Ramos (cell line): ENCODE data around the gene COMMD7.
"Not testable (repeated sequence)": the region's sequence is repeated elsewhere in the genome, so short reads cannot be mapped to it uniquely, and the experiment has no call there.

Experiments
- in situ Hi-C: fragments of 300-500 bp; cut with MboI; formaldehyde crosslinking; loops from one replicate; pipeline ENCODE4 v1.14.3; 2022; ENCODE audit warnings: low sequenced_read_pairs; ENCODE audit not compliant: unreplicated experiment

Gene COMMD7

DNA sequence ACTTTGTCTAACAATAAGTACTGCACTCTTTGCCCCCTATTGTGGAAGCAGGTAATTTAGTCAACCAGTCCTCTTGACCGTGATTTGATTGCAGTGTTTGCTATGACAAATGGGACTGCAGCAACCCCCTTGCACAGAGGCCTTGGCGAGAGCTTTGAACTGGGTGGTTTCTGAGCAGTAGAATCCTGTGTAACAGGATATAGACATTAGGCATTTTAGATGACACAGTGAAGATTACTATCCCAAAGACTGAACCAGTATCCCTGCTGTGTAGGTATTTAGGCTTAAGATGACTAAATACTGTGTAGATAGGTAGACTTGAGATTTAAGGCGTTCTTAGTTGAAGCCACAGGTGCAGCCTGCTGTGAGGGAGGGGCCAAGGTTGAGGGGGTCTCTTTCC is 28.8 kb upstream of the COMMD7 start:
- in situ Hi-C loops = no loop called here

DNA sequence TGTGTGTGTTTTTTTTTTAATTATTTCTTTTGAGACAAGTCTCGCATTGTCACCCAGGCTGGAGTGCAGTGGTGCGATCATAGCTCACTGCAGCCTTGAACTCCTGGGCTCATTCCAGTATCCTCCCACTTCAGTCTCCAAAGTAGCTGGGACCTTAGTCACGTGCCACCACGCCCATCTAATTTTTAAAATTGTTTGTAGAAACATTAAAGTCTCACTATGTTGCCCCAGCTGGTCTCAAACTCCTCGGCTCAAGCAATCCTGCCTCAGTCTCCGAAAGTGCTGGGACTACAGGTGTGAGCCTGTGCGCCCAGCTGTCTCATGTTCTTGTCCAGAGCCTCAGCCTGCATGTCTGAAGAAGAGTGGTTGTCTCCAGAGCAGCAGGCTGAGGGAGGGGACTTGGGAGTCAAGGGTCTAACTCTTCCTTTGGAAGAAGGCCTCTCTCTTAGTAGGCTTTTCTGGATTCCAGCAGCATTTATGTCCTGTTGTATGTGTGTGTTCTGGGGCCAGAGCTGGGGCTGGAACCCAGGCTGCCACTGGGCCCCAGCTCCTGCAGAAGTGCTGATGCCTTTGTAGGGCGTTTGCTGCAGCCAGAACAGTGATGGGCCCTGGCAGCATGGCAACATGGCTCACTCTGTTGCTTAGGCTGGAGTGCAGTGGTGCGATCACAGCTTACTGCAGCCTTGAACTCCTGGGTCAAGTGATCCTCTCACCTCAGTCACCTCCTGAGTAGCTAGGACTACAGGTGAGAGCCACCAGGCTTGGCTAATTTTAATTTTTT is 24.3 kb upstream of the COMMD7 start:
- in situ Hi-C loops = no loop called here

DNA sequence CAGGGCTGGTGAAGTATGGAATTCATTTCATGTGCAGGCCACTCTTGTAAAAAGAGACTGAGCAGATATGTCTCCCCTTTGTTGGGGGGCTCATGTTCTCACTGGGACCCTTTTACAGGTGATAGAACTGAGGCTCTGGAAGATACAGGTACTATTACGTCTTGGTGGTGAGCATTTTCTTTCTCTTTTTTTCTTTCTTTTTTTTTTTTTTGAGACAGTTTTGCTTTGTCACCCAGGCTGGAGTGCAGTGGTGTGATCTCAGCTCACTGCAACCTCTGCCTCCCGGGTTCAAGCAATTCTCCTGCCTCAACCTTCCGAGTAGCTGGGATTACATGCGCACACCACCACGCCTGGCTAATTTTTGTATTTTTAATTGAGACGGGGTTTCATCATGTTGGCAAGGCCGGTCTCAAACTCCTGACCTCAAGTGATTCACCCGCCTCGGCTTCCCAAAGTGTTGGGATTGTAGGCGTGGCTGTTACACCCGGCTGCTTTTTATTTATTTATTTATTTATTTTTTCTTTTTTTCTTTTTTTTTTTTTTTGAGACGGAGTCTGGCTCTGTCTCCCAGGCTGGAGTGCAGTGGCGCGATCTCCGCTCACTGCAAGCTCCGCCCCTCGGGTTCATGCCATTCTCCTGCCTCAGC is 22.1 kb upstream of the COMMD7 start:
- in situ Hi-C loops = not testable (repeated sequence)

DNA sequence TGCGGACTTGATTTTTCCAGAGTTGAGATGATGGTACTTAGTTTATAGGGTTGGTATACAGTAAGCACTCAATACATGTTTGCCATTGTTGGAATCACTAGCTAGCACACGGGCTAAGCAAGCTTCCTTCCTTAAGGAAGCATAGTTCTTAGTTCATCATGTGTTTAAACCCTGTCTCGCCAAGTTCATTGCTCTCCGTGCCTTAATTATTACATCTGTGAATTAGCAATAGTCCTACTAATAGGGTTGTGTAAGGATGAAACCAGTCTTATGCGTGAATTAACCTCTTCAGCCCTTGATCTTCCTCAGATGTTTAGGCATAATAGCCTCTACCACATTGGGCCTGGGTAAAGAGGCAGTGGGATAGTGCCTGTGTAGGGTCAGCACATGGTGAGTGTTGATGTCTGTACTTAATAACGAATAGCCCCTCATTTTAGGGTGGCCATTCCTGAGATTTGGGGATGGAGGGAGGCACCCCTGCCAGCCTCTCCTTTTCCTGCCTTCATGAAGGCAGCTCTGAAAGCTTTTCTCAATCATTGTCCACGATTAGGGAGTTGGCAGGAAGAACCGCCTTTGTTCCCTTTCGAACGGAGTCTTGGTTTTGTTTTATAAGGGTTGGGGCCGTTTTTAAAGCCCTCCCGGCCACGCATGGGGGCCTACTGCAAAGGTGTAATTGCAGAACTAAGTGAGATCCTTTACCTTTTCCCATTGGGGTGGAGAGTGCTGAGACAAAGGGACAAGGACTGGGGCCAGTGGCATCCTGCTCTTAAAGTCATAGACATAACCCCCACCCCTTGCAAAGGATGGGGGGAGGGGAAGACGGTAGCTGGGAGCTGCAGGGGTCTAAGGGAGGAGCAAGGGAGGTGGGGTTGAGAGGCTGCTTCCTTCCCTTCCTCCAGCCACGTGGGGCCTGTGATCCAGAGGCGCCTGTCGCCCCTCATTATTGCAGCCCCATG is 21.0 kb upstream of the COMMD7 start:
- in situ Hi-C loops = no loop called here

DNA sequence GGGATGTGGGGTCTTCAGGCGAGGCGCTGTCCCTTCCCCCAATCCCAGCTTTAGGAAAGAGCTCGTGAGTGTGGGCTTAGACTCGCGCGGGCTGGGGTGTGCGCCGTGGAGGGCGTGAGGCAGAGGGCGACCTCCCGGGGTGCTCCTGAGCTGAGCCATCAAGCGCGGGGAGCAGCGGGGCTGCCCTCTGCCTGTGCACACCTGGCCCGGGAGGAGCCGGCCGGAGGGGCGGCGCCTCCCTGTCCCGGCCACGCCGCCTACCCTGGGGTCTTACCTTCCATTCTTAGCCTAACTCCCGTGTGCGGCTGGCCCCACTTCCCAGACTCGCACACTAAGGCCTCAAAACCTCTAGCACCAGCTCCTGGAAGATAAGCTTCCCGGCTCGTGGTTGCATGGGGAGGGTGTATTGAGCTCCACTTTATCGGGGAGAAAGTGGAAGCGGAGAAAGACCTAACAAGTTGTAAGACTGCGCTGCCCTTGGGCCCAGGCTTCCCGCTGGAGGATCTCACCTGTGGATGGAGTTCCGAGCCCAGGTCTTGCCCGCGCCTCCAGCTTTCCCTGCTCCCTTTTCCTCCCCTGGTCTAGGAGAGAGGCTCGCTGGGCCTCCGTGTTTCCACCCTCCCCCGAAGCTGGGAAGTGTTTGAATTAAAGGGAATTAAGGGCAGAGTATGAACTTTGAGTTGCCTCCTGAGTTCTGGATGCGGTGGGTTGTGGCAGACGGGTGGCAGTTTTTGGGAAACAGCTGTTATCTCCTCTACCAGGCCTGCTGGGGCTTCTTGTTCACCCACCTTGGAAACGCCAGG is 20.1 kb upstream of the COMMD7 start:
- in situ Hi-C loops = no loop called here

DNA sequence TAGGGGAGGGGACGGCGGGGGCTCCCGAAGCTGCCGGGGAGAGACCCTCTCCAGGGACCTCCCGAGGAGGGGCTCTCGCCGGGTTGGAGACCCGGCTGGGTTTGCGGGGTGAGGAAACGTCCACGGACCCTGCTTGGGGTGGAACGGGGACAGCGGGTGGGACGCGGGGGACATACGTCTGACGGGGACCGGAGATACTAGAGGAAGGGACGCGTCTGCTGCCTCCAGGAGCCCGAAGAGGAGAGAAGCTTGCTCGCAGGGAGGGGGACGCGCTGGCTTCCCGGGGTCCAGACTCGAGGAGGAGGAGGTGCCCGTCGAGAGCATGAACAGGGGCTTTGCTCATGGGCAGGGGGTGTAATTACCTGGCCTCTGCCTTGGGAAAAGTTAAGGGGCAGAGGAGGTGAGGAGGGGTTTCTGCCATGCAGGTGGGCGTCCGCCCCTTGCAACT is 19.5 kb upstream of the COMMD7 start:
- in situ Hi-C loops = no loop called here

DNA sequence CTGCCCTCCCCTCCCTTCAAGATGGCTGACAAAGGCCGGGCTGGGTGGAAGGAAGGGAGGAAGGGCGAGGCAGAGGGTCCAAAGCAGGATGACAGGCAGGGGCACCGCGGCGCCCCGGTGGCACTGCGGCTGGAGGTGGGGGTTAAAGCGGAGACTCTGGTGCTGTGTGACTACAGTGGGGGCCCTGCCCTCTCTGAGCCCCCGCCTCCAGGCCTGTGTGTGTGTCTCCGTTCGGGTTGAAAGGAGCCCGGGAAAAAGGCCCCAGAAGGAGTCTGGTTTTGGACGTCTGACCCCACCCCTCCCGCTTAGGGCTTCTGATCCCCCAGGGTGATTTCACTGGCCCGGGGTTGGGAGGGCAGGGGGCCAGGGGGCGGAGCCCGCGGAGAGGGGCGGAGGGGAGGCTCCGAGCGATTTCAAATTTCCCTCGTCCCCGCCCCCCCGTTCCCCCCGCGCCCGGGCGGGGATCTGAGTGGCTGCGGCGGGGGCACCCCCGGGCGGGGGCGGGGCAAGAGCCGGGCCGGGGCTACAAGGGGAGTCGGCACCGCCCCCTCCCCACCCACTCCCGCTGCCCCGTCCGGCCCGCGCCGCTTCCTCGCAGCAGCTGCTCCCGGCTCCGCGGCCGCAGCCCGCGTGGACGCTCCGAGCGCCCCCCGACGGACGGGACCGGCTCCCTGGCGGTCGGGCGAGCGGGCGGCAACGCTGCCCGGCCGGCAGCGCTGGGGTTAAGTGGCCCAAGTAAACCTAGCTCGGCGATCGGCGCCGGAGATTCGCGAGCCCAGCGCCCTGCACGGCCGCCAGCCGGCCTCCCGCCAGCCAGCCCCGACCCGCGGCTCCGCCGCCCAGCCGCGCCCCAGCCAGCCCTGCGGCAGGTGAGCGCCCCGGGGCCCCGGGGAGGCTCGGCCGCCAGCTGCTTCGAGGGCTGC is 18.8 kb upstream of the COMMD7 start, which contains the start of gene DNMT3B:
Gene DNMT3B, plus strand, starts transcription at position 555 of the 923 bp plus-strand sequence. CDS start 17,939 bp downstream, outside the sequence.
- in situ Hi-C loops = no loop called here

DNA sequence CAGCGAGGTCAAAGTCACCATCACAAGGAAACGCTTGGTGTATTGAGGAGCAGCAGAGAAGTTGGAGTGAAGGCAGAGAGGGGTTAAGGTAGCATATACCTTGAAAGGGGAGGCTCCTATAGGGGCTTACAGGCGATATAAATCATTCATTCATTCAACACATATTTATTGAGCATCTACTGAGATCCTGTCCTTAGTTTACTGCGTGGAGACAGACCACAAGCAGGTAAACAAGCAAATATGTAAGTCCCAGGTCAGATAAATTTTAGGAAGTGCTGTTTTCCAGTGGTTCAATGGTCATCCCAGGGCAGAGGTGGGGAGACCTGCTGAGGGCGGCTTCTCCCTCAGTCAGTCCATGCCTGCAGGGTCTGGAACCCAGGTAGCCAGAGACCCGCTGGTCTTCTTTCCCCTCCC is 18.2 kb upstream of the COMMD7 start:
- in situ Hi-C loops = no loop called here

DNA sequence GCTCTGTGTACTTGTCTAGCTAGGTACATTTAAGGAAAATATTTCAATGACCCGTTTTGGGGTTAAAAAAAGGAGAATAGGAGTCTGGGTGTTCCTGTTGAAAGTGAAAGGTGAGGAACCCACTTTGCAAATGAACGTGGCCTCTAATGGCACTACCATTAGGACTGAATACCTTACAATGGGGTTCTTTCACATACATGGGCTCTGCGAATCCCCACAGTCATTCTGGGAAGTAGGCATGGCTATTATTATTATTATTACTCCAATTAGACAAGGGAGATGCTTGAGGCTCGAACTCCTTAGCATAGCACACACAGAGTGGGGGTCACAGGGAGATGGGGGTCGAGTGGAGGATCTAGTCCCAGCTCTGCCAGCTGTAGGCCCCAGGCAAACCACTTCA is 12.9 kb upstream of the COMMD7 start:
- in situ Hi-C loops = no loop called here

DNA sequence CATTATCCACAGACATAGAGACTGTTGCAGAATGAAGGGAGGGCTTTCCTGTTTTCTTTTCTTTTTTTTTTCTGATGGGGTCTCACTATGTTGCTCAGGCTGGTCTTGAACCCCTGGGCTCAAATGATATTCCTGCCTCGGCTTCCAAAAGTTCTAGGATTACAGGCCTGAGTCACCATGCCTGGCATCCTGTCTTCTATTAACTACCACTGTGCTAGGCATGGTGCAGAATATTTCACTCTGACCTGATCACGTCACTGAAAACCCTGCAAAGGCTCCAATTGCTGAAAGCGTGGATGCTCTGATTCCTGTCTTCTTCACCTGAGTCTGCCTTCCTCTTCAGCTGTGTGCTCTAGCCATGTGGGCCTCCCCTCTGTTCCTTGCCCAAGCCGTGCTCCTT is 10.5 kb upstream of the COMMD7 start:
- in situ Hi-C loops = no loop called here

DNA sequence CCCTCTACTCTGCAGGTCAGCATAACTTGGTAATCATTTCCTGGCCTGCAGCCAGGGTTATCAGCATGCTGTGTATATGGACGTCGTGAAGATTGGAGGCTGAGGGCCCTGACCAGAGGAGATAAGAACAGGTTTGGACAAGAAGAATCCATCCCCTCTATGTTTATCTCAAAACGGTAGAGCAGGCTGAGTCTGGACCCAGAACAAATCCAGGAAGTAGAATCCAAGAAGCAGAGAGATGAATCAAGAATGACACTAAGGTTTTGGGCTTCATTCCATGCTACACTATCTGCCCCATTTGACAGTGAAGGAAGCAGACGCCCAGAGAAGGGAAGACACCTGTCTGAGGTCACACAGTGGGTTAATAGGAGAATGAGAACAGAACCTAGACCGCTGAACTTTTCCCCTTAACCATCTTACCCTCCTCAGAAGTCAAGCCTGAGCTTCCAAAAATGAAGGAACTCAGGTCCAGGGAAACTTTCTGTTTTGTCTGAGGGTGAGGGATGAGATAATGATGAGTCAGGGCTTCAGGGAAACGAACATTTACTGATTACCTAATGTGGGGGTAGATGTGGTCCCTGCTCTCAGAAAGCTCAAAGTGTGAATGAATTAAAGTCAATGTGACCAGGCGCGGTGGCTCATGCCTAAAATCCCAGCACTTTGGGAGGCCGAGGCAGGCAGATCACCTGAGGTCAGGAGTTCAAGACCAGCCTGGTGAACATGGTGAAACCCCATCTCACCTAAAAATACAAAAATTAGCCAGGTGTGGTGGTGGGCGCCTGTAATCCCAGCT is 9.4 kb upstream of the COMMD7 start:
- in situ Hi-C loops = no loop called here

DNA sequence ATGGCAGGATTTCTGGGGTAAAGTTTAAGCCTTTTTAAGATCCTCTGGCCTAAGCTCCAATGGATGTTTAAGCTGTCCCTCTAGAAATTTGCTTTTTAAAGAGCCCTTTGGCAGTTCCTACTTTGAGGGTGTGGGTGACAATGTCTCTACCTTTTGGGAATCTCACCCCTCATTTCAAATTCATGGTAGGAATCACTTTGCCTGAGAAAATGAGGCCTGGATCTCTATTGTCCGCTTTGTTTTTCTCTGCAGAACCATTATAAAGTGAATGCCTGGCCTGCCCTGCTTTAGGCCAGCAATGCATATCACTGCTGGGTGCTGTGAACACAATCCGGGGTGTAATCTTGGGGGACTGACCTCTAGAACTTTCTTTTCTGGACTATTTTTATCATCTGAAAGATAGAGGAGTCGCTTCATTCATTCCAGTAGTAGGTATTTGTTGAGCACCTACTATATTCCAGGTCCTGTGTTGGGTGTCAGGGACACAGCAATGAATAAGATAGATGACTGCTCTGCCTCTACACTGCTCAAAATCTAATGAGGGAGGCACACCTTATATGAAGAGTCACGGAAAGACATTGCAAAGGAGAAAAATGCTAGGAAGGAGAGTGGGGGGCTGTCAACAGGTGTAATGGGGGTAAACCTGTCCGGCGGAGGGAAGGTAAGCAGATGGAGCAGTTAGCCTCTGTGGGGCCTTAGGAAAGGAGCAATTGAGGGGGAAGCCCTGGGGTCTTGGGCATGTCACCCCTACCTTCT is 8.6 kb upstream of the COMMD7 start:
- in situ Hi-C loops = no loop called here

DNA sequence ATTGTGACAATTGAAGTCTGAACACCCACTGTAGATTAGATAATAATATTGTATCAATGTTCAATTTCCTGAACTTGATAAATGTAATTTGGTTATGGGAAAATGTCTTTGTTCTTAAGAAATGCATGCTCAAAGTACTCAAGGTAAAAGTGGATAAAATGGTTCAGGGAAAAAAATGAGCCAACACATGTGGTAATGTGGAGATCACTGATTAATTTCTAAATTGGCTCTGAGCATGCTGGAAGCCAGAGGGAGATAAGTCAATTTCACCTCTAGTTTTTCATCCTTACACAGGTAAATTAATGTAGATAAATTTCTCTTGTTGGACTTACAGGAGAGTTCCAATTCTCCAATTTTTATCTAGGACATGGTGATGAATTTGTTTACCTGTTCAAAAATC is 8.0 kb upstream of the COMMD7 start:
- in situ Hi-C loops = no loop called here

DNA sequence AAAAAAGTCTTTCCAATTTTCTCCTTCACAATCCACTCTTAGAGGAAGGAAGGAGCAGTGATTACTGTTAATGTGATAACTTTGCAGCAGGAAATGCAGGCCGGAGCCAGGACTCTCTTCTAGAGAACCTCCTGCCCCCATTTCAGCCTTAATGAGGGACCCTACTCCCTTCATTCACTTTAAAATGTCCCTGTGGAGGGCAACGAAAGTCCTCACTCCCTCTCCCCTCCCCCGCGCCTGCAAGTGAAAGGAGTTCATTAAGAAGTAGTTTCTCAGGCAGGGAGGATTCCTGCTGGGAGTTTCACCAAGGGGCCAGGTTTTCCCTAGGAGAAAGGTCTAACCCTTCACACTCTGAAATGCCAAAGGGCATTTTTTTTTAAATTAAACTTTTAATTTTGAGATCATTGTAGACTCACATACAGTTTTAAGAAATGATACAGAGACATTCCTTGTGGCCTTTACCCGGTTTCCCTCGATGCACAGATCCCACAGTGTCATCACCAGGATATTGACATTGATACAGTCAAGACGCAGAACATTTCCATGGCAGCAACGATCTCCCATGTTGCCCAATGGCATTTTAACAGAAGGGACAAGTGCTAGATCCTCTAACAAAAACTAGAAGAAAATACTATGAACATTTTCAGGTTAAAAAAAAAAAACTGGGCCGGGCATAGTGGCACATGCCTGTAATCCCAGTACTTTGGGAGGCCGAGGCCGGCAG is 6.8 kb upstream of the COMMD7 start:
- in situ Hi-C loops = no loop called here

DNA sequence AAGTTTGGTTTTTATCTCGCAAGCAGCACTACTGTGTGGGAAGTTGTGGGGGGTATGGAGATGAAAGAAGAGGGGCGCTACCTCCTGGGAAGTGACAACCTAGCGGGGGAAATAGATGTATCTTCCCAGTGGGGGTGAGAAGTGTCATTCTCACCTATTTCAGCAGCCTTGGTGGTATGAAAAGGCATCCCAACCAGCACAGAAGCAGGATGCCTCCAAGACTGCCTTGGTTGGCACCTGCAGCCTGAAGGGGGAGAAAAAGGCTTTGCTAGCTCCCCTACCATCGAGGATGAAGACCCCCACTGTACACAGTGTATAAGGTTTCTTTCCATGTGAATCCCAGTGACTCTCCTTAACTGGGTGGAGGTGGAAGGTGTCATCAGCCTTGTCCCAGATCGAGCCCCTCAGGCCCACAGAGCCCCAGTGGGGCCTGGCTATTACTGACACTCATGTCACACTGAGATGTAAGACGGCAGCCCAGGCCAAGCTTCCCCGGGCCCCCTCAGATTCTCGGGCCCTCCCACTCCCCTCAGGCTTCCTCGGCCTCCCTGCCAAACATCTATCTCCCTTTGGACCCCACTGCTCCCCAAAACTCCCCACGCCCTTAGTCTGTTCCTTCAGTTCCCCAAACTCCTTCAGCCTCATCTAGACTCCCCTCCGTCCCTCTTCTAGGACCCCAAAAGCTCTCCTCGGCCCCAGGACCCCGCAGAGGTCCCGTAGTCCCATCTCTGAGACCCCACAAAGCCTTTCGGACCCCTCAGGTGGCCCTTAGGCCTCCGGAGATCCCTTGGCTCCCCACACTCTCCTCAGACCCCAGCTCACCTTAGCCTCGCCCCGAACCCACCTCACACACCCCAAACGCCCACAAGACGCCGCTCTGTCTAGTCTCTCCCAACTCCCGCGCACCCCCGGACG is 688 bp downstream of the COMMD7 start:
- in situ Hi-C loops = no loop called here

DNA sequence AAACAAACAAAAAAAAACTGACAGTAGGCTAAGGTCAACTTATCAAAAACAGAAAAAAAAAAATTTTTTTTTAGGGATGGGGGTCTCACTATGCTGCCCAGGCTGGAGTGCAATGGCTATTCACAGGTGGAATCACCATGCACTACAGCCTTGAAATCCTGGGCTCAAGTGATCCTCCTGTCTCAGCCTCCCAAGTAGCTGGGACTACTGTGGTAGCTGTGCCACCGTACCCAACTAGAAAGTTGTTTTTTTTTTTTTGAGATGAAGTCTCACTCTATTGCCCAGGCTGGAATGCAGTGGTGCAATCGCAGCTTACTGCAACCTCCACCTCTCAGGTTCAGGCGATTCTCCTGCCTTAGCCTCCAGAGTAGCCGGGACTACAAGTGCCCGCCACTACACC is 2.1 kb downstream of the COMMD7 start:
- in situ Hi-C loops = no loop called here
